ENCODE data around the gene GALNT15. TPM values are rescaled to one million over a fixed set of nuclear protein-coding genes. Genes with fewer than 3 reads are reported as not detected.
A peak's percentile ranks its signal among the peaks of the same experiment; 100 is the strongest.

GALNT15 gene
- total and polyA plus RNA-seq, 5 experiments from 2014 or later, result not detected

DNA sequence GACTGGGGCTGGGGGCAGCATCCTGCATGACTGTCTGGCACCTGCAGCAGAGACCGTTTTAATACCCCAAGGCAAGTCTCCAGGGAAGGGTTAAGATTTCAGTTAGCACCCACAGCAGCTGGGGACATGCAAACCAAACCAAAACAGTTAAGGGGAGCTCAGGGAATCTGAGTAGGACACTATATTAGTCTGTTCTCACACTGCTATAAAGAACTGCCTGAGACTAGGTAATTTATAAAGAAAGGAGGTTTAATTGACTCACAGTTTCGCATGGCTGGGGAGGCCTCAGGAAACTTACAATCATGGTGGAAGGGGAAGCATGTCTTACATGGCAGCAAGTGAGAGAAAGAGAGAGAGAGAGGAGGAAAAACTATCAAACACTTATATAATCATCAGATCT lies 25.3 kb downstream of the GALNT15 start:
- Mint-ChIP-seq H3K36me3 (no peaks in the 10 kb centered on the region), H3K4me1 (no peaks in the 10 kb centered on the region)
- no peak for ATAC-seq

DNA sequence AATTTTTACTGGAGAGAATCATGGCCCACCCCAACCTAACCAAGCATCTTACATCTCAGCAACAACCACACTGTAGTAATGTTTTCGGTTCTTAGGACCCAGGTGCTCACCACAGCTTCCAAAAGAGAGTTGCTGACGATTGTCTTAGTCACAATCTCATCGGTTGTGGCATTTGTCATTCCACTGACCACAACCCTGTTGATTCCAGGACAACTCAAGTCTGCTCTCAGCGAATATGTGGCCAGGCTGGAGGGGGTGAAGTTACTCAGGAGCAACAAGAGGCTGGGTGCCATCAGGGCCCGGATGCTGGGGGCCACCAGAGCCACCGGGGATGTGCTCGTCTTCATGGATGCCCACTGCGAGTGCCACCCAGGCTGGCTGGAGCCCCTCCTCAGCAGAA lies 25.9 kb downstream of the GALNT15 start:
- Mint-ChIP-seq H3K27ac (no peak overlapping the region), H3K4me3 (no peak overlapping the region), H3K36me3 (no peaks in the 10 kb centered on the region), H3K4me1 (no peaks in the 10 kb centered on the region), H3K9me3 (no peaks in the 10 kb centered on the region), H3K27me3 (peaks cover 0 to 25% (median 13%) of the 10 kb centered on the region in 5 donors)
- DNase-seq (no peak), ATAC-seq (no peak)
- POLR2A ChIA-PET, result no interaction called here

More for the DNA sequence above, 25.3 kb downstream of the GALNT15 start:
- Mint-ChIP-seq H3K27me3 (peaks cover 0 to 23% (median 13%) of the 10 kb centered on the region in 5 donors), H3K9me3 (no peaks in the 10 kb centered on the region), H3K4me3 (no peak overlapping the region), H3K27ac (no peak overlapping the region)
- POLR2A ChIA-PET, result no interaction called here
- no peak for DNase-seq

DNA sequence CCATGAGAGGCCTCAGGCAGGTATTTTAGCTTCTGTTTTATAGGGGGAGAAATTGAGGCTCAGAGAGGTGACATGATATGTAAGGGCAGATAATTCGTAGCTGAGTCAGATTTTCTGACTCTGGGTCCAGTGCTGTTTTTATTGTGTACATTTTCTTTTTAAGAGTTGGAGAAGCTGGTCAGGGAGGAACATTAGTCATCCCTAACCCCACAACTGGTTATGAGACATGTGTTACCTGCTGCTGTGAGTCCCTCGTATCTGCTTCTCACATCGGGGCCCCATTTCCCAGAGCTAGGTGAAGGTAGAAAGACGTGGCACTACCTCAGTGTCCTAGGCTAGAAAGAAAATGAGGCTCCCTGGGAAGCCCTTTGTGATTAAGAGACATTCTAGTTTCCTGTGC lies 28.6 kb downstream of the GALNT15 start:
- H3K9me3 Mint-ChIP-seq, result no peaks in the 10 kb centered on the region
- no peaks in the 10 kb centered on the region for H3K36me3 Mint-ChIP-seq
- no peak for ATAC-seq
- no peak overlapping the region for H3K4me3 Mint-ChIP-seq
- DNase-seq, result no peak
- POLR2A ChIA-PET, result no interaction called here
- peaks cover 0 to 25% (median 13%) of the 10 kb centered on the region in 5 donors for H3K27me3 Mint-ChIP-seq
- H3K4me1 Mint-ChIP-seq, result no peaks in the 10 kb centered on the region
- peak overlapping the region in 1 of 10 donors; percentile 40 for H3K27ac Mint-ChIP-seq

DNA sequence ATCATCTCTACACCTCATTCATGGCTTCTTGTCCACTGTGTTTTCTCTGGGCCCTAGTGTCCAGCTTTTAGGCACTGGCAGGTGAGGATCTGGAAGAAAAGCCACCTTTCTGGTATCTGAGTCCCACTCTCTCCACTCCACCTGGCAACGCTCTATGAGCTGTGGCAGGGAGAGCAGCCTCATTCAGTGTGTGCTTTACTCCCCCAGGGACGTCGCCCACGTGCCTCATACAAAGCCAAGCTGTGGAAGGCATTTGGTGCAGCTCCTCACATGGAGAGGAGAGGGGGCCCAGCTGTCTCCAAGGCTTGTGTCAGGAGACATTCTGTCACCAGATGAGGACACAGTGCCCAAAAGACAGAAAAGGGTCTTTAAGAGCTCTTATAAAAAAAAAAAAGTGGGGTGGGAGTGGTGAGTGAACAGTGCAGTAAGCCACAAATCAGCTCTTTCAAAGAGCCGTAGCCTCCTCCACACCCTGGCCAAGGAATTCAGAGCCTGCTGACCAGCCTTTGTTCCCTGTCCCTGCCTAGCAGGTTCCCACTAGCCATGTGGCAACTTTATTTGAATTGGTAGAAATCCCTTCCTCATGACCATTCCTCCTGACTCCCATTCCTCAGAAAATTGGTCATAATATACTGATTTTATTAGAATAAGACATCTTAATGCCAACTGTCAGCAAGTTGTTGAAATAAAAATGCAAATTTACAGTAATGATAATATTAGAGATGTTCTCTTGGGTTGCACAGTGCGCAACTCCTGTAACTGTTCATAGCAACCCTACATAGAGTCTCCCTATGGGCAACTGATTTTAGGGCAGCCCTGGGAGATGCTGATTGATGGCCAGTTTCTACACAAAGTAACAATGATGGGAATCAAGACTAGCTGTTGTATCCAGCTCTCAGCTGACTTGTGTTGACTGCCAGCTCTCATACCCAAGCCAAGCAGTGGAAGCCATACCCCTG lies 29.5 kb downstream of the GALNT15 start:
- Mint-ChIP-seq H3K4me1 (no peaks in the 10 kb centered on the region), H3K27me3 (peaks cover 0 to 25% (median 13%) of the 10 kb centered on the region in 5 donors), H3K9me3 (no peaks in the 10 kb centered on the region), H3K4me3 (no peak overlapping the region), H3K36me3 (no peaks in the 10 kb centered on the region), H3K27ac (peak overlapping the region in 1 of 10 donors; percentile 11)
- no peak for ATAC-seq
- no peak for DNase-seq
- POLR2A ChIA-PET, result no interaction called here

DNA sequence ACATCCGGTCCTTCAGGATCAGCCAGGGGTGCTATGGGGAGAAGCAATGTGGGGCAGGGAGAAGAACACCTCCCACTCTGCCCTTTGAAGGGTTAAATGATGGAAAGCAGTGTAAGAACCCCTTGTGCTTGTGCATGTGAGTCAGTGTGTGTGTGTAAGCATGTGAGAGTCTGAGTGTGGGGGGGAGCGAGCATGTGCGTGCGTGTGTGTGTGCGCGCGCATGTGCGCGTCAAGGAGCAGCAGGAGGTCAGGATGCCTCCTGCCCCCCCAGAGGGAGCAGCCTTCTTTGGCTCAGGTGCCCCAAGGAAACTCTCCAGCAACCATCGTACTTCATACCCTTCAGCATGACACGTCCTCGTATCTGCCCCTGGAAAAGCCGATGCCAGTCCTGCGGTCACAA lies 30.3 kb downstream of the GALNT15 start:
- no peak overlapping the region for H3K27ac Mint-ChIP-seq
- H3K27me3 Mint-ChIP-seq, result peaks cover 0 to 25% (median 13%) of the 10 kb centered on the region in 5 donors
- H3K36me3 Mint-ChIP-seq, result no peaks in the 10 kb centered on the region
- H3K4me3 Mint-ChIP-seq, result no peak overlapping the region
- POLR2A ChIA-PET, result no interaction called here
- no peaks in the 10 kb centered on the region for H3K4me1 Mint-ChIP-seq
- DNase-seq (no peak), ATAC-seq (no peak)
- H3K9me3 Mint-ChIP-seq, result no peaks in the 10 kb centered on the region

GRCh38 chr3:16205156-16205870 lies 30.8 kb downstream of the GALNT15 start:
- Mint-ChIP-seq H3K27ac (no peak overlapping the region), H3K36me3 (no peaks in the 10 kb centered on the region), H3K27me3 (peaks cover 0 to 25% (median 13%) of the 10 kb centered on the region in 5 donors), H3K4me1 (no peaks in the 10 kb centered on the region), H3K9me3 (no peaks in the 10 kb centered on the region), H3K4me3 (no peak overlapping the region)
- ATAC-seq (no peak), DNase-seq (no peak)
- POLR2A ChIA-PET, result no interaction called here

DNA sequence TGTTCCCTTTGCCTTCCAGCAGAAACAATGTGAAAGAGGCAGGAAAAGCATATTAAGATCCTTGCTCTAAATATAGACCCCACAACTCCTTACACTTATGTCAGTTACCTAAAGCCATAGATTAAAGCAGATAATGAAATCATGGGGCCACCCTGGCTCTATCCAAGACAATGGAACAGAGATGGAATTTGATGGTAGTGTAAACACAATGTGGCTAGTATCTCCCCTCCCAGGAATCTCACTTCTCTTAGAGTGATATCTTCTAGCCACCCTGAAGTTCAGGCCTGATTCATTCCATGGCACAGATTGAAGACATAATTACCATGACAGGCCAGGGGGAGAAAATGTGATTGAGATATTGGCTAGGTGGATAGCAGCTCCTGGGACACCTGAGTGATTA lies 32.6 kb downstream of the GALNT15 start:
- Mint-ChIP-seq H3K36me3 (no peaks in the 10 kb centered on the region), H3K27me3 (peaks cover 0 to 26% (median 13%) of the 10 kb centered on the region in 5 donors), H3K4me1 (no peaks in the 10 kb centered on the region), H3K4me3 (no peak overlapping the region), H3K9me3 (no peaks in the 10 kb centered on the region), H3K27ac (no peak overlapping the region)
- ATAC-seq, result no peak
- POLR2A ChIA-PET, result no interaction called here
- no peak for DNase-seq

DNA sequence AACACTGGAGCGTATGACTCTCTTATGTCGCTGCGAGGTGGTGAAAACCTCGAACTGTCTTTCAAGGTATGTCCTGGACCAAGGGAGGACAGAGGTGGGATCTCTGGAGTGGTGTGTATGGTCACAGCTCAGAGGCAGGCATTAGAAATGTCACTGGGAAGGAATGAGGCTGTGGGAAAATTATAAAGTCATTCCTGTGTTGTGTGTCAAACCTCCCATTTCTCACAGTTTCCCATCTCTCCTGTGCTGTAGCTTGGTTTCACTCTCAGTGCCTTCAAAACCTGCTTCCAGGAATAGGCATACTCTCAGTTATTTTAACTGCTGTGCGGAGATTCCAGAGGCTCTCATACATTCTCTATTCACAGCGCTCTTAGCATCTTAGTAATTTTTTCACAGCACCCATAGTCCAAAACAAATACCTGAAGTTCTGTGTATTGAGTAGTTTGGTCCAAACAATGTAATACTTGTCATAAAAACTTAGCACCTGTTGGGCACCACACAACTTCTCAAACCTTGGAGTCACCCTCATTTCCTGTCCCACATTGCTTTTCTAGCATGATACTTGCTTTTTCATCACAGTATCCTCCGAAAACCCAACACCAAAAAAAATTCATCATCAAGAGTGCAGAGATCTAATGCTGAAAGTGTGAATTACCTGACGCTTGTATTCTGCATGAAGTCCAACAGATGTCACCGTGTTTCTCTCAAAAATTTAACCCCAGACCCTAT lies 36.9 kb downstream of the GALNT15 start:
- H3K4me3 Mint-ChIP-seq, result no peak overlapping the region
- H3K27me3 Mint-ChIP-seq, result peaks cover 0 to 8% (median 0%) of the 10 kb centered on the region in 5 donors
- ATAC-seq (no peak), DNase-seq (no peak)
- no peaks in the 10 kb centered on the region for H3K36me3 Mint-ChIP-seq
- H3K27ac Mint-ChIP-seq, result no peak overlapping the region
- H3K4me1 Mint-ChIP-seq, result no peaks in the 10 kb centered on the region
- H3K9me3 Mint-ChIP-seq, result no peaks in the 10 kb centered on the region
- POLR2A ChIA-PET, result no interaction called here

DNA sequence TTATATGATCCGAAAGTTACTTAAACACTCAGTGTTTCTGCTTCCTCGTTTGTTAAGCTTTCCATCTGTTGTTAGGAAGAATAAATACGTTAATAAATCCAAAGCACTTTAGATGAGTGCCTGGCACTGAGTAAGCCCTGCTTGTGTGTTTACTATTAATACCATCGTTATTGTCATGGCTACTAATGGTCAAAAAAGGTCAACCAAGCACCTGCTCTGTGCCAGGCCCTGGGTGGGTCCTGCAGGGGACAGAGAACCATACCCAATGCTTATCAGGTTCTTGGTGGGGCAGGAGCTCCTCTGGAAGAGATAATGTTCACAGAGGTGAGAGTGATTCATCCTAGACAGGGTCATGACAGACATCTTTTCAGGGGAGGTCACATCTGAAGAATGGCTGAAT lies 39.9 kb downstream of the GALNT15 start:
- no peak overlapping the region for H3K4me3 Mint-ChIP-seq

GRCh38 chr3:16216373-16216935 lies 42.0 kb downstream of the GALNT15 start:
- Mint-ChIP-seq H3K9me3 (no peaks in the 10 kb centered on the region), H3K27ac (no peak overlapping the region), H3K4me1 (no peaks in the 10 kb centered on the region), H3K36me3 (no peaks in the 10 kb centered on the region), H3K4me3 (no peak overlapping the region), H3K27me3 (peaks cover 0 to 17% (median 0%) of the 10 kb centered on the region in 5 donors)
- POLR2A ChIA-PET, result no interaction called here
- DNase-seq (no peak), ATAC-seq (no peak)

More for the DNA sequence above, 39.9 kb downstream of the GALNT15 start:
- H3K9me3 Mint-ChIP-seq, result no peaks in the 10 kb centered on the region
- ATAC-seq (no peak), DNase-seq (no peak)
- H3K27ac Mint-ChIP-seq, result no peak overlapping the region
- no peaks in the 10 kb centered on the region for H3K36me3 Mint-ChIP-seq
- H3K4me1 Mint-ChIP-seq, result no peaks in the 10 kb centered on the region
- POLR2A ChIA-PET, result no interaction called here
- peaks cover 0 to 15% (median 0%) of the 10 kb centered on the region in 5 donors for H3K27me3 Mint-ChIP-seq

- Mint-ChIP-seq H3K9me3 (no peaks in the 10 kb centered on the region), H3K4me3 (no peak overlapping the region), H3K27ac (no peak overlapping the region), H3K4me1 (no peaks in the 10 kb centered on the region), H3K27me3 (peaks cover 0 to 8% (median 0%) of the 10 kb centered on the region in 5 donors), H3K36me3 (no peaks in the 10 kb centered on the region)
- no peak for DNase-seq
- ATAC-seq, result no peak
- POLR2A ChIA-PET, result no interaction called here
Observed at GRCh38 chr3:16219777-16220176, 45.3 kb downstream of the GALNT15 start.

DNA sequence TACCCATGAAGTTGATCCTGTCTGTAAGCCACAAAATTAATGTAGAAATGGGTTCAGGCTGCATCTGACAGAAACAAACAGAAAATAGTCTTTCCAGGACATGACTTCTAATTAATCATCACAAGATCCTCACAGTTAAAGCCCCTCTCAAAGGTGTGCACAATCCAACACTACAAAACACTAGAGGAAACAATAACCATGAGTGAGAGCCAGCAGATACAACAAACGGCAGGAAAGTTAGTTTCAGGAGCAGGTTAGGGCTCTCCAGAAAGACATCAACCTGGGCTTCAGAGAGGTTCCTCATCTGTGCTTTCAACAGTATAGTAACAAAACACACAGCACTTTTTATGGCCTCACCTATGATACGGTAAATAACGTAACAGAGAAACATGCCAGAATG lies 47.5 kb downstream of the GALNT15 start:
- POLR2A ChIA-PET, result no interaction called here
- no peaks in the 10 kb centered on the region for H3K4me1 Mint-ChIP-seq
- ATAC-seq (no peak), DNase-seq (no peak)
- H3K4me3 Mint-ChIP-seq, result no peak overlapping the region
- H3K27ac Mint-ChIP-seq, result no peak overlapping the region
- H3K27me3 Mint-ChIP-seq, result peaks cover 0 to 8% (median 0%) of the 10 kb centered on the region in 5 donors
- H3K9me3 Mint-ChIP-seq, result peaks cover 0 to 7% (median 0%) of the 10 kb centered on the region in 9 donors
- H3K36me3 Mint-ChIP-seq, result no peaks in the 10 kb centered on the region

Measured in naive thymus-derived CD8-positive, alpha-beta T cell (primary cell).